Common myeloid progenitor, CD34-positive (primary cell): ENCODE measurements around the gene PIK3R5.

Experiments used
- CTCF ChIA-PET: fragments of 350-600 bp; sonication (Branson Sonifier 250); formaldehyde crosslinking; loops from one replicate; lab custom pipeline; 2021; ENCODE audit warnings: antibody characterized with exemption; lab: Charles Lee
- POLR2A ChIA-PET: fragments of 350-600 bp; sonication (Branson Sonifier 250); formaldehyde crosslinking; loops from one replicate; lab custom pipeline; 2021; ENCODE audit warnings: antibody characterized with exemption; lab: Charles Lee
- DNase-seq, 3 donors: peaks; one replicate each; pipeline versions ENCODE4 v3.0.0 to v3.0.0-alpha.2; 2013
- H3K27ac ChIP-seq, 2 experiments: 1 replicate in 1 of 2; 2 replicates in 1 of 2; pipeline ENCODE4 v1.7.0; 2013; ENCODE audit warnings: inconsistent platforms in 2 of 2, low read length in 2 of 2, mild to moderate bottlenecking in 2 of 2, low read depth in 1 of 2, moderate library complexity in 1 of 2; ENCODE audit not compliant: severe bottlenecking in 2 of 2, insufficient read depth in 1 of 2, poor library complexity in 1 of 2
- H3K27me3 ChIP-seq, 5 experiments: replicated peaks in 2 of 5; 1 replicate in 3 of 5; 2 replicates in 2 of 5; pipeline versions ENCODE4 v1.6.1 to v1.7.0; 2013; ENCODE audit warnings: low read length in 4 of 5, mild to moderate bottlenecking in 2 of 5, moderate library complexity in 2 of 5, inconsistent platforms in 1 of 5; ENCODE audit not compliant: insufficient read depth in 5 of 5, control insufficient read depth in 4 of 5
- H3K36me3 ChIP-seq, 4 experiments: 1 replicate in 2 of 4; 2 replicates in 2 of 4; pipeline versions ENCODE4 v1.6.1 to v1.7.0; 2013; ENCODE audit warnings: low read length in 3 of 4, control low read depth in 1 of 4, mild to moderate bottlenecking in 1 of 4; ENCODE audit not compliant: control insufficient read depth in 4 of 4, insufficient read depth in 4 of 4
- H3K4me1 ChIP-seq, 4 experiments: 1 replicate in 3 of 4; 2 replicates in 1 of 4; pipeline versions ENCODE4 v1.6.1 to v1.7.1; 2013; ENCODE audit warnings: low read length in 3 of 4, mild to moderate bottlenecking in 3 of 4, control low read depth in 1 of 4, inconsistent platforms in 1 of 4, moderate library complexity in 1 of 4; ENCODE audit not compliant: control insufficient read depth in 4 of 4, insufficient read depth in 4 of 4; ENCODE audit errors: control extremely low read depth in 1 of 4
- H3K4me3 ChIP-seq, 7 experiments: 1 replicate in 4 of 7; 2 replicates in 3 of 7; pipeline versions ENCODE4 v1.5.1 to v1.7.0; 2013; ENCODE audit warnings: mild to moderate bottlenecking in 7 of 7, low read length in 6 of 7, moderate library complexity in 6 of 7, inconsistent platforms in 2 of 7, low read depth in 2 of 7, control low read depth in 1 of 7; ENCODE audit not compliant: insufficient read depth in 4 of 7, control insufficient read depth in 1 of 7; ENCODE audit errors: extremely low read depth in 1 of 7
- H3K9me3 ChIP-seq, 5 experiments: 1 replicate in 4 of 5; 2 replicates in 1 of 5; pipeline versions ENCODE4 v1.6.1 to v1.7.1; 2013; ENCODE audit warnings: low read length in 4 of 5, mild to moderate bottlenecking in 2 of 5, inconsistent platforms in 1 of 5, low read depth in 1 of 5, moderate library complexity in 1 of 5; ENCODE audit not compliant: control insufficient read depth in 4 of 5, insufficient read depth in 2 of 5; ENCODE audit errors: control extremely low read depth in 1 of 5
- WGBS: methylation state at CpG from one replicate; pipeline ENCODE4 v1.1.5; 2013; ENCODE audit not compliant: insufficient coverage; 5-methylcytosine and 5-hydroxymethylcytosine counted together

The PIK3R5 gene

DNA sequence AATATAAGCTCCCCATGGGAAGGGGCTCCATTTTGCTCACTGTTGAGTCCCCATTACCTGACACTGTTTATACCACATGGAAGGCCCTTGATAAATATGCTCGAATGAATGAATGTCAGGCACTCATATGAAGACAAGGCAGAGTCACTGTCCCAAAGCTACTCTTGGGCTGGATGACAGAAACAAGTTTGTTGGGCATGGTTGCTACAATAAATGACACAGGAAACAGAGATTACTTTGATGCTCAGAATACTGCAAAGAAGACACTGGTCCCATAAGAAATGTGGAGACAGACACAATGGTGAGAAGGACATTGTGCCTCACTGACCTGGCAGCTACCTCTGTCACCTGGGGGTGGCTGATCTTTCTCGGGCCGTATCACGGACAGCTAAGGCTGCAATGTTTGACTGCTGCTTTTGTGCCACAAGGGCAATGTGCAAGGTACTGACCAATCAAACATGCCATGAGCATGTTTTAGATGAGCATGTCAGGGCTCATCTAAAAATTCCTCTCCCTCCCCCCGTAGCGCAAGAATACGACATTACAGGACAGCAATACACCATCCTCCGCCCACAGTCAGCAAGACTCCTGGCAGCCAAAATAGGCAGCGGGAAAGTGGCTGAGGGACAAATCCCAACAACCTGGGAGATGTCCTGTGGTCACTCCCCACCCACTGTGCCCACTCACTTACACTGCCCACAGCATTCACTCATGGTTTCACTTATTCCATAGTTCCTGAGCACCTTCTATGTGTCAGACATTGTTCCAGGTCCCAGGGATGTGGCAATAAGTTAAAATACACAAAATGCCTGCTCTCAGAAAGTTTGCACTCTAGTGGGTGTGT, 103.1 kb downstream of the PIK3R5 start:
- H3K27ac ChIP-seq = no peak overlapping the region
- no peak overlapping the region for H3K4me3 ChIP-seq
- POLR2A ChIA-PET = no interaction called here
- DNase-seq = no peak
- no peaks in the 10 kb centered on the region for H3K9me3 ChIP-seq
- no peaks in the 10 kb centered on the region for H3K27me3 ChIP-seq
- 100% methylated on average over 6 of the region's 9 CpGs for WGBS
- CTCF ChIA-PET = no interaction called here
- peaks cover 0 to 11% (median 3%) of the 10 kb centered on the region in 4 experiments for H3K36me3 ChIP-seq
- H3K4me1 ChIP-seq = peaks cover 11 to 76% (median 40%) of the 10 kb centered on the region in 4 experiments

DNA sequence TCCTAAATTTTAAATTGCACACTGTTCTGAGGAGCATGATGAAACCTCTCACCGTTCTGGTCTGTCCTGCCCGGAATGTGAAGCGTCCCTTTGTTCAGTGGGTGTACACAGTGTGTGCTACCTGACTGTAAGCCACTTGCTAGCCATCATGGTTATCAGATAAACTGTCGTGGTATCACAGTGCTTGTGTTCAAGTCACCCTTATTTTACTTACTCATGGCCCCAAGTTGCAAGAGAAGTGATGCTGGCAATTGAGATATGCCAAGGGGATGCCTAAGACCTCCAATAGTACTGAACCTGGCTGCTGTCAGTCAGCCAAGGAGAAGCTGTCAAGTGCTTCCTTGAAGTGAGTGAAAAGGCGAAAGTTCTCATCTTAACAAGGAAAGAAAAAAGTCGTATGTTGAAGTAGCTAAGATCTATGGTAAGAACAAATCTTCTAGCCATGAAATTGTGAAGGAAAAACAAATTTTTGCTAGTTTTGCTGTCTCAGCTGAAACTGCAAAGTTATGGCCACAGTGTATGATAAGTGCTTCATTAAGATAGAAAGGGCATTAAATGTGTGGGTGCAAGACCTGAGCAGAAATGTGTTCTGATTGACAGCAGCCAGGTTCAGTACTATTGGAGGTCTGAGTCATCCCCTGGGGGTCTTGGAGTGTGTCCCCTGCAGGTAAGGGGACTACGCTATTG, 103.9 kb downstream of the PIK3R5 start:
- Histone ChIP-seq H3K4me1 (peaks cover 12 to 76% (median 36%) of the 10 kb centered on the region in 4 experiments), H3K36me3 (peaks cover 0 to 11% (median 3%) of the 10 kb centered on the region in 4 experiments), H3K4me3 (no peak overlapping the region), H3K9me3 (no peaks in the 10 kb centered on the region), H3K27me3 (no peaks in the 10 kb centered on the region), H3K27ac (no peak overlapping the region)
- CTCF ChIA-PET = no interaction called here
- WGBS = 68% methylated on average over 6 of the region's 7 CpGs
- DNase-seq = peak in 1 of 3 donors; percentile 18
- POLR2A ChIA-PET = no interaction called here

DNA sequence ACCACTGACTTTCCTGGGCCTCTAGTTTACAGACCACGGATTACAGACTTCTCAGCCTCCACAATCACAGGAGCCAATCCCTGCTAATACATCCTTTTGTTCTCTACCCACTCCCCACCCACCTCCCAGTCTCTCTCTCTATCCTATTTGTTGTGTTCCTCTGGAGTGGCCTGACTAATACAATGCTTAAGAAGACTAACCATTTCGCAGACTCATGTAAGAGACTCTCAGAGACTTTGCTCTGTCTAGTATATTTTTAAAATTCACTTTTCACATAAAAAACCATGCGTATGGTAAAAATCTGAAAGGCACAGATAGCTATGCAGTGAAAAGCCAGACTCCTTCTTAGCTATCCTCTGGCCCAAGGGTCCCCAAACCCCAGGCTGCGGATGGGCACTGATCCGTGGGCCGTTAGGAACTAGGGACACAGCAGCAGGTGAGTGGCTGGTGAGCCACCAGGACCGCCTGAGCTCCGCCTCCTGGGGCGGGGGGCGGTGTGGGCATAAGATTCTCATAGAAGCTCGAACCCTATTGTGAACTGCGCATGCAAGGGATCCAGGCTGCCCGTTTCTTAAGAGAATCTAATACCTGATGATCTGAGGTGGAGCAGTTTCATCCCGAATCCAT, 105.6 kb downstream of the PIK3R5 start:
- Histone ChIP-seq H3K9me3 (no peaks in the 10 kb centered on the region), H3K4me1 (peaks cover 12 to 63% (median 27%) of the 10 kb centered on the region in 4 experiments), H3K36me3 (peaks cover 0 to 11% (median 3%) of the 10 kb centered on the region in 4 experiments), H3K27ac (no peak overlapping the region), H3K4me3 (no peak overlapping the region), H3K27me3 (no peaks in the 10 kb centered on the region)
- no peak for DNase-seq
- ChIA-PET CTCF (interaction anchor here (0.6 to 1.5 kb wide), 3 partner anchors 16 to 29 kb away, joined by 3 to 4 read pairs (median 3); no protein-coding TSS in a partner anchor), POLR2A (no interaction called here)
- 99% methylated on average over 8 of the region's 14 CpGs for WGBS

GRCh38 chr17:8859027-8859803, 106.3 kb downstream of the PIK3R5 start:
- H3K27me3 ChIP-seq = no peaks in the 10 kb centered on the region
- ChIA-PET CTCF (interaction anchor here (1.0 to 1.5 kb wide), 3 partner anchors 8 to 41 kb away, joined by 3 to 7 read pairs (median 4); partner anchors contain the start of gene PIK3R6), POLR2A (no interaction called here)
- H3K4me3 ChIP-seq = no peak overlapping the region
- H3K4me1 ChIP-seq = peaks cover 12 to 61% (median 27%) of the 10 kb centered on the region in 4 experiments
- WGBS = 91% methylated on average over 6 of the region's 11 CpGs
- H3K9me3 ChIP-seq = no peaks in the 10 kb centered on the region
- peaks cover 0 to 9% (median 3%) of the 10 kb centered on the region in 4 experiments for H3K36me3 ChIP-seq
- H3K27ac ChIP-seq = peak overlapping the region in 1 of 2 experiments; percentile 37
- no peak for DNase-seq

DNA sequence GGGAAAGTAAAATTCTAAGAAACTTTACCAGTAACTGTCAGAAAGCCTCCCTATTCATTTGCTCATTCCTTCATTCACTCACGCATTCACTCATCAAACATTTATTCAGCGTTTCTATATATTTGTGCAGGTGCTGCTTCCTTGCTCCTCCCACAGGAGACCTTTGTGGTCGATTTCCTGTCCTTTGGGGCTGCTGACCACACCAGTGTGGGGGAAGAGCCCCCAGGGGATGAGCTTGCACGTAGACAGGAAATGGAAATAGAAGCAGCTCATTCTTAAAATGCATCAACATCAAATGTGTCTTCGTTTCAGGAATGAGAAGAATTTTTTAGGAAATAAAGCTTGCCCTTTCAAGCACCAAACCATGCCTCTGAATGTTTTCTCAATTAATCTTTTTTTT, 107.6 kb downstream of the PIK3R5 start:
- no peak overlapping the region for H3K27ac ChIP-seq
- peaks cover 12 to 61% (median 27%) of the 10 kb centered on the region in 4 experiments for H3K4me1 ChIP-seq
- H3K9me3 ChIP-seq = no peaks in the 10 kb centered on the region
- CTCF ChIA-PET = interaction anchor here (1.0 to 1.4 kb wide), 4 partner anchors 9 to 42 kb away, joined by 3 to 7 read pairs (median 4); partner anchors contain the start of gene PIK3R6
- POLR2A ChIA-PET = interaction anchor here (0.5 to 0.6 kb wide), 2 partner anchors 321 to 1273 kb away, joined by 3 read pairs; no protein-coding TSS in a partner anchor
- H3K27me3 ChIP-seq = no peaks in the 10 kb centered on the region
- WGBS = 33% methylated on average over 2 of the region's 5 CpGs
- DNase-seq = peak in 2 of 3 donors; percentile 37 to 58
- H3K4me3 ChIP-seq = no peak overlapping the region
- H3K36me3 ChIP-seq = peaks cover 0 to 7% (median 2%) of the 10 kb centered on the region in 4 experiments

DNA sequence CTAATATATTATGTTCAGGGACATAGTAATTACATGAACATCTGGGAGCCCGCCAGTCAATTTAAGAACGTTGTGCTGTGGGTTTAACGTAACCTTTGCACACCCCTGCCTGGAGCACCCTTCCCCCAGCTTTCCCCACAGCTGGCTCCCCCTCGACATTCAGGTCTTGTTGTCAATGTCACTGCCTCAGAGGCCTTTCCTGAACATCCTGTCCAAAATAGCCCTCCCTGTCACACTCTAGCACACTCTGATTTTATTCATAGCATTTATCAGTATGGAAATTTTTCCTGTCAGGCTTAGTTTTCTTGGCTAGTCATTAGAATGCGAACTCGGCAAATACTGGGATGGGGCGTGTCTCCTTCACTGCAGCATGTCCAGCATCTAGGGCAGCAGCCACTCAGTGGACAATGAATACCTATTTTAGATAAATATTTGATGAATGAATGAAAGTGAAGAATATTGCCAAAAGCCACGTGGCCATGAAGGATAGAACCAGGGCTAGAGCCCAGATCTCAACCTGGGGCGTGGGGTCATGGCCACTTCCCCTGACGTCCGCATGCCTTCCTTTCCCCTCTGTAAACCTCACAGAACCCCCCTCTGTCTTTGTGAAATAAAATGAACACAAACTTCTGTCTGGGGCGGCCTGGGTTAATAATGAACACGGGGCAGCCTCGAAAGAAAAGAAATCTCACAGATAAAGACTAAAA, 108.5 kb downstream of the PIK3R5 start:
- WGBS = 89% methylated on average over 8 of the region's 14 CpGs
- ChIA-PET CTCF (interaction anchor here (0.7 to 1.3 kb wide), 3 partner anchors 9 to 35 kb away, joined by 3 read pairs; no protein-coding TSS in a partner anchor), POLR2A (no interaction called here)
- Histone ChIP-seq H3K27me3 (no peaks in the 10 kb centered on the region), H3K27ac (no peak overlapping the region), H3K9me3 (no peaks in the 10 kb centered on the region), H3K4me3 (no peak overlapping the region), H3K36me3 (peaks cover 0 to under 1% (median 0%) of the 10 kb centered on the region in 4 experiments), H3K4me1 (peaks cover 12 to 53% (median 26%) of the 10 kb centered on the region in 4 experiments)
- DNase-seq = no peak
